Loucy (cell line): ENCODE measurements around the gene C11orf42.

ENCODE experiments used
- CTCF ChIP-seq: fragments of 200-600 bp; sonication (generic); conservative IDR thresholded peaks from 2 replicates; pipeline ENCODE4 v1.5.1; 2014; ENCODE audit warnings: mild to moderate bottlenecking, antibody characterized with exemption, low read length
- EZH2phosphoT487 ChIP-seq: fragments of 200-600 bp; IDR thresholded peaks from 2 replicates; pipeline ENCODE4 v1.6.1; 2018; ENCODE audit warnings: antibody characterized with exemption, mild to moderate bottlenecking, moderate library complexity, borderline replicate concordance

GRCh38 chr11:6240139-6240538, 34.8 kb downstream of the C11orf42 start:
- no peak for TF ChIP-seq CTCF
- no peak for TF ChIP-seq EZH2phosphoT487
